ENCODE measurements around the gene HCST.

DNA sequence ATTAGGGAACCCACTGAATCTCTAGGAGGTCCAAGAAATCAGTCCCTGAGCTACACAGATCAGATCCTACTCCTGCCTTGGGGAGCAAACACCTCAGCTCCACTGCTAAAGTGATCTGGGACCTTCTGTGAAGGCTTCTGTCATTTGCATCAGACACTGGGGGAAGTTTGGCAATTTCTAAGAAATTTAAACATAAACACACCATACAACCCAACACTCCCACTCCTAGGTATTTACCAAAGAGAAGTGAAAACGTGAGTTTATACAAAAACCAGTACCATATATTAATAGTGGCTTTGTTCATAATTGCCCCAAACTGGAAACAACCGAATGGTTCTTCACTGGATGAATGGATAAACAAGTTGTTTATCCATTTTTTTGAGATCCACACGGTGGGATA is 13.1 kb downstream of the HCST start:
- TF ChIP-seq, protein P1, sequence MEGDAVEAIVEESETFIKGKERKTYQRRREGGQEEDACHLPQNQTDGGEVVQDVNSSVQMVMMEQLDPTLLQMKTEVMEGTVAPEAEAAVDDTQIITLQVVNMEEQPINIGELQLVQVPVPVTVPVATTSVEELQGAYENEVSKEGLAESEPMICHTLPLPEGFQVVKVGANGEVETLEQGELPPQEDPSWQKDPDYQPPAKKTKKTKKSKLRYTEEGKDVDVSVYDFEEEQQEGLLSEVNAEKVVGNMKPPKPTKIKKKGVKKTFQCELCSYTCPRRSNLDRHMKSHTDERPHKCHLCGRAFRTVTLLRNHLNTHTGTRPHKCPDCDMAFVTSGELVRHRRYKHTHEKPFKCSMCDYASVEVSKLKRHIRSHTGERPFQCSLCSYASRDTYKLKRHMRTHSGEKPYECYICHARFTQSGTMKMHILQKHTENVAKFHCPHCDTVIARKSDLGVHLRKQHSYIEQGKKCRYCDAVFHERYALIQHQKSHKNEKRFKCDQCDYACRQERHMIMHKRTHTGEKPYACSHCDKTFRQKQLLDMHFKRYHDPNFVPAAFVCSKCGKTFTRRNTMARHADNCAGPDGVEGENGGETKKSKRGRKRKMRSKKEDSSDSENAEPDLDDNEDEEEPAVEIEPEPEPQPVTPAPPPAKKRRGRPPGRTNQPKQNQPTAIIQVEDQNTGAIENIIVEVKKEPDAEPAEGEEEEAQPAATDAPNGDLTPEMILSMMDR (IDR thresholded peaks at IDR 0.05; ENCODE audit: low read depth, low read length, missing input control) = no peak
- TF ChIP-seq JUND (IDR thresholded peaks at IDR 0.05) (no peak), RAD21 (IDR thresholded peaks at IDR 0.05) (no peak), GABPA (IDR thresholded peaks at IDR 0.05 in 1 of 2, conservative IDR thresholded peaks at IDR 0.05 in 1 of 2) (no peak)
- TF ChIP-seq, protein P2, sequence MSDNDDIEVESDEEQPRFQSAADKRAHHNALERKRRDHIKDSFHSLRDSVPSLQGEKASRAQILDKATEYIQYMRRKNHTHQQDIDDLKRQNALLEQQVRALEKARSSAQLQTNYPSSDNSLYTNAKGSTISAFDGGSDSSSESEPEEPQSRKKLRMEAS (IDR thresholded peaks at IDR 0.05) = no peak
